ENCODE results near the gene SPEG. TPM values are rescaled to one million over a fixed set of nuclear protein-coding genes. Genes with fewer than 3 reads are reported as not detected.
A peak's percentile ranks its signal among the peaks of the same experiment; 100 is the strongest.

SPEG gene
- total and polyA plus RNA-seq, 9 donors: 66.5 to 177 (median 146) TPM

GRCh38 chr2:219511547-219512325 is 77.1 kb downstream of the SPEG start:
- peaks cover 82% of the 10 kb centered on the region for H3K4me1 ChIP-seq (ENCODE audit: control insufficient read depth, insufficient read depth, low read length)
- H3K27me3 ChIP-seq (ENCODE audit: control insufficient read depth, insufficient read depth, low read length): peaks cover 77% of the 10 kb centered on the region
- WGBS (ENCODE audit: insufficient coverage): 12% methylated on average over 8 of the region's 15 CpGs

GRCh38 chr2:219512524-219513216 is 78.0 kb downstream of the SPEG start:
- peaks cover 79% of the 10 kb centered on the region for H3K27me3 ChIP-seq (ENCODE audit: control insufficient read depth, insufficient read depth, low read length)
- no peaks in the 10 kb centered on the region for H3K9me3 ChIP-seq (replicated peaks; ENCODE audit: control insufficient read depth, low read depth, low read length)
- H3K4me3 ChIP-seq (ENCODE audit: low read length): no peak overlapping the region
- no peak for DNase-seq
- H3K36me3 ChIP-seq (ENCODE audit: control insufficient read depth, insufficient read depth, low read length): no peaks in the 10 kb centered on the region
- no peak overlapping the region for H3K27ac ChIP-seq (ENCODE audit: low read length)
- peaks cover 76% of the 10 kb centered on the region for H3K4me1 ChIP-seq (ENCODE audit: control insufficient read depth, insufficient read depth, low read length)
- 4% methylated on average over 14 of the region's 16 CpGs for WGBS (ENCODE audit: insufficient coverage)

More at GRCh38 chr2:219511547-219512325, 77.1 kb downstream of the SPEG start:
- peaks cover 3% of the 10 kb centered on the region for H3K36me3 ChIP-seq (ENCODE audit: control insufficient read depth, insufficient read depth, low read length)
- H3K4me3 ChIP-seq (ENCODE audit: low read length): no peak overlapping the region
- no peak overlapping the region for H3K27ac ChIP-seq (ENCODE audit: low read length)
- DNase-seq: no peak
- H3K9me3 ChIP-seq (replicated peaks; ENCODE audit: control insufficient read depth, low read depth, low read length): no peaks in the 10 kb centered on the region

GRCh38 chr2:219513787-219514186 is 79.1 kb downstream of the SPEG start:
- H3K27ac ChIP-seq (ENCODE audit: low read length): no peak overlapping the region
- DNase-seq: no peak
- H3K4me3 ChIP-seq (ENCODE audit: low read length): no peak overlapping the region
- H3K27me3 ChIP-seq (ENCODE audit: control insufficient read depth, insufficient read depth, low read length): peaks cover 82% of the 10 kb centered on the region
- 4% methylated on average over 3 of the region's 4 CpGs for WGBS (ENCODE audit: insufficient coverage)
- H3K9me3 ChIP-seq (replicated peaks; ENCODE audit: control insufficient read depth, low read depth, low read length): no peaks in the 10 kb centered on the region
- H3K4me1 ChIP-seq (ENCODE audit: control insufficient read depth, insufficient read depth, low read length): peaks cover 73% of the 10 kb centered on the region
- no peaks in the 10 kb centered on the region for H3K36me3 ChIP-seq (ENCODE audit: control insufficient read depth, insufficient read depth, low read length)

GRCh38 chr2:219514196-219514761 is 79.6 kb downstream of the SPEG start, which contains the start of gene ASIC4:
Gene ASIC4, plus strand, starts transcription at chr2:219514482. Its CDS starts 243 bp downstream, at chr2:219514725.
- WGBS (ENCODE audit: insufficient coverage): under 1% methylated on average over 22 of the region's 31 CpGs
- Histone ChIP-seq H3K27ac (ENCODE audit: low read length) (peak within 1 kb of the TSS; percentile 13), H3K4me1 (ENCODE audit: control insufficient read depth, insufficient read depth, low read length) (peaks cover 70% of the 10 kb centered on the region), H3K4me3 (ENCODE audit: low read length) (no peak within 1 kb of the TSS), H3K27me3 (ENCODE audit: control insufficient read depth, insufficient read depth, low read length) (peaks cover 80% of the 10 kb centered on the region), H3K9me3 (replicated peaks; ENCODE audit: control insufficient read depth, low read depth, low read length) (no peaks in the 10 kb centered on the region), H3K36me3 (ENCODE audit: control insufficient read depth, insufficient read depth, low read length) (no peaks in the 10 kb centered on the region)
- no peak for DNase-seq

GRCh38 chr2:219514836-219515235 is 80.2 kb downstream of the SPEG start:
- H3K36me3 ChIP-seq (ENCODE audit: control insufficient read depth, insufficient read depth, low read length): no peaks in the 10 kb centered on the region

GRCh38 chr2:219515874-219516629 is 81.4 kb downstream of the SPEG start:
- H3K27ac ChIP-seq (ENCODE audit: low read length): no peak overlapping the region
- whole genome bisulfite sequencing (ENCODE audit: insufficient coverage): 64% methylated on average over 11 of the region's 17 CpGs
- peaks cover 73% of the 10 kb centered on the region for H3K27me3 ChIP-seq (ENCODE audit: control insufficient read depth, insufficient read depth, low read length)
- H3K36me3 ChIP-seq (ENCODE audit: control insufficient read depth, insufficient read depth, low read length): no peaks in the 10 kb centered on the region
- no peak for DNase-seq
- H3K4me3 ChIP-seq (ENCODE audit: low read length): no peak overlapping the region
- no peaks in the 10 kb centered on the region for H3K9me3 ChIP-seq (replicated peaks; ENCODE audit: control insufficient read depth, low read depth, low read length)
- peaks cover 67% of the 10 kb centered on the region for H3K4me1 ChIP-seq (ENCODE audit: control insufficient read depth, insufficient read depth, low read length)

More at GRCh38 chr2:219514836-219515235, 80.2 kb downstream of the SPEG start:
- WGBS (ENCODE audit: insufficient coverage): 87% methylated on average over 20 of the region's 21 CpGs
- Histone ChIP-seq H3K27ac (ENCODE audit: low read length) (no peak overlapping the region), H3K27me3 (ENCODE audit: control insufficient read depth, insufficient read depth, low read length) (peaks cover 75% of the 10 kb centered on the region), H3K4me3 (ENCODE audit: low read length) (no peak overlapping the region), H3K4me1 (ENCODE audit: control insufficient read depth, insufficient read depth, low read length) (peaks cover 70% of the 10 kb centered on the region), H3K9me3 (replicated peaks; ENCODE audit: control insufficient read depth, low read depth, low read length) (no peaks in the 10 kb centered on the region)
- DNase-seq: no peak

- no peak for DNase-seq
- Histone ChIP-seq H3K4me1 (ENCODE audit: control insufficient read depth, insufficient read depth, low read length) (peaks cover 67% of the 10 kb centered on the region), H3K27me3 (ENCODE audit: control insufficient read depth, insufficient read depth, low read length) (peaks cover 74% of the 10 kb centered on the region), H3K9me3 (replicated peaks; ENCODE audit: control insufficient read depth, low read depth, low read length) (no peaks in the 10 kb centered on the region), H3K27ac (ENCODE audit: low read length) (no peak overlapping the region), H3K4me3 (ENCODE audit: low read length) (no peak overlapping the region), H3K36me3 (ENCODE audit: control insufficient read depth, insufficient read depth, low read length) (no peaks in the 10 kb centered on the region)
- WGBS (ENCODE audit: insufficient coverage): 63% methylated on average over 5 of the region's 7 CpGs
These were observed 82.2 kb downstream of the SPEG start for GRCh38 chr2:219516888-219517287.

- peaks cover 74% of the 10 kb centered on the region for H3K27me3 ChIP-seq (ENCODE audit: control insufficient read depth, insufficient read depth, low read length)
- H3K36me3 ChIP-seq (ENCODE audit: control insufficient read depth, insufficient read depth, low read length): no peaks in the 10 kb centered on the region
- no peak overlapping the region for H3K4me3 ChIP-seq (ENCODE audit: low read length)
- WGBS (ENCODE audit: insufficient coverage): 35% methylated on average over 9 of the region's 10 CpGs
- no peak for DNase-seq
- H3K27ac ChIP-seq (ENCODE audit: low read length): no peak overlapping the region
- H3K9me3 ChIP-seq (replicated peaks; ENCODE audit: control insufficient read depth, low read depth, low read length): no peaks in the 10 kb centered on the region
- peaks cover 66% of the 10 kb centered on the region for H3K4me1 ChIP-seq (ENCODE audit: control insufficient read depth, insufficient read depth, low read length)
These were observed 83.5 kb downstream of the SPEG start for GRCh38 chr2:219517954-219518778.

GRCh38 chr2:219519526-219519916 is 84.9 kb downstream of the SPEG start:
- no peak for DNase-seq
- H3K4me3 ChIP-seq (ENCODE audit: low read length): no peak overlapping the region
- no peak overlapping the region for H3K27ac ChIP-seq (ENCODE audit: low read length)
- H3K27me3 ChIP-seq (ENCODE audit: control insufficient read depth, insufficient read depth, low read length): peaks cover 72% of the 10 kb centered on the region
- H3K4me1 ChIP-seq (ENCODE audit: control insufficient read depth, insufficient read depth, low read length): peaks cover 54% of the 10 kb centered on the region
- H3K36me3 ChIP-seq (ENCODE audit: control insufficient read depth, insufficient read depth, low read length): no peaks in the 10 kb centered on the region
- 78% methylated on average over 6 of the region's 9 CpGs for WGBS (ENCODE audit: insufficient coverage)
- H3K9me3 ChIP-seq (replicated peaks; ENCODE audit: control insufficient read depth, low read depth, low read length): no peaks in the 10 kb centered on the region

Measured in muscle of leg (tissue), 11 donors.